WTC11 (cell line): ENCODE measurements around the gene GSK3B.

Source experiments
- MXD4 ChIP-seq: fragments of 250-450 bp; sonication (Bioruptor Pico); IDR thresholded peaks from 2 replicates; pipeline ENCODE4 v1.8.0; 2021; ENCODE audit warnings: mild to moderate bottlenecking, moderate library complexity, borderline replicate concordance
- TF ChIP-seq, protein P1 (sequence below): sonication (generic); formaldehyde crosslinking; IDR thresholded peaks from 2 replicates; pipeline ENCODE4 v1.8.1; 2023; ENCODE audit warnings: mild to moderate bottlenecking, missing genetic modification reagents
- TF ChIP-seq, protein P2 (sequence below): sonication (generic); formaldehyde crosslinking; IDR thresholded peaks from 2 replicates; pipeline ENCODE4 v1.8.1; 2022; ENCODE audit warnings: low read depth, mild to moderate bottlenecking, moderate library complexity, missing genetic modification reagents, borderline replicate concordance

DNA sequence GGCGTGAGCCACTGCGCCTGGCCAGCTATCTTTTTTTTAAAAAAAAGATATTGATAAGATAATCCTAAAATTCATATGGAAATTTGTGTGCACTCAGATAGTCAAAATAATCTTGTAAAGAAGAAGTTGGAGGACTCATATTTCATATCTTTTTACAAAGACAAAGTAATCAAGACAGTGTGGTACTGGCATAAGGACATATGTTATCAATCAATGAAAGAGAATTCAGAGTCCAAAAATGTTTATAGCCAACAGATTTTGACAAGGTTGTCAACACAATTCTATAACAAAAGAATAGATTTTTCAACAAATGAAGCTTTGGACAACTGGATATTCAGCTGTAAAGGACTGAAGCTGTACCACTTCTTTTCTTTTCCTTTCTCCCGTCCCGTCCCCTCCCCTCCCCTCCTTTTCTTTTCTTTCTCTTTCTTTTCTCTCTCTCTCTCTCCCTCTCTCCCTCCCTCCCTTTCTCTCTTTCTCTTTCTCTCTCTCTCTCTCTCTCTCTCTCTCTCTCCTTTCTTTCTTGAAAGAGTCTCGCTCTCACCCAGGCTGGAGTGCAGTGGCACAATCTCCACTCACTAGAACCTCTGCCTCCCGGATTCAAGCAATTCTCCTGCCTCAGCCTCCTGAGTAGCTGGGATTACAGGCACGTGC, 126.8 kb downstream of the GSK3B start:
- TF ChIP-seq, protein P1, sequence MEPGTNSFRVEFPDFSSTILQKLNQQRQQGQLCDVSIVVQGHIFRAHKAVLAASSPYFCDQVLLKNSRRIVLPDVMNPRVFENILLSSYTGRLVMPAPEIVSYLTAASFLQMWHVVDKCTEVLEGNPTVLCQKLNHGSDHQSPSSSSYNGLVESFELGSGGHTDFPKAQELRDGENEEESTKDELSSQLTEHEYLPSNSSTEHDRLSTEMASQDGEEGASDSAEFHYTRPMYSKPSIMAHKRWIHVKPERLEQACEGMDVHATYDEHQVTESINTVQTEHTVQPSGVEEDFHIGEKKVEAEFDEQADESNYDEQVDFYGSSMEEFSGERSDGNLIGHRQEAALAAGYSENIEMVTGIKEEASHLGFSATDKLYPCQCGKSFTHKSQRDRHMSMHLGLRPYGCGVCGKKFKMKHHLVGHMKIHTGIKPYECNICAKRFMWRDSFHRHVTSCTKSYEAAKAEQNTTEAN, result no peak
- TF ChIP-seq, protein P2, sequence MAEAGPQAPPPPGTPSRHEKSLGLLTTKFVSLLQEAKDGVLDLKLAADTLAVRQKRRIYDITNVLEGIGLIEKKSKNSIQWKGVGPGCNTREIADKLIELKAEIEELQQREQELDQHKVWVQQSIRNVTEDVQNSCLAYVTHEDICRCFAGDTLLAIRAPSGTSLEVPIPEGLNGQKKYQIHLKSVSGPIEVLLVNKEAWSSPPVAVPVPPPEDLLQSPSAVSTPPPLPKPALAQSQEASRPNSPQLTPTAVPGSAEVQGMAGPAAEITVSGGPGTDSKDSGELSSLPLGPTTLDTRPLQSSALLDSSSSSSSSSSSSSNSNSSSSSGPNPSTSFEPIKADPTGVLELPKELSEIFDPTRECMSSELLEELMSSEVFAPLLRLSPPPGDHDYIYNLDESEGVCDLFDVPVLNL, result no peak
- no peak for TF ChIP-seq MXD4
